Astrocyte (in vitro differentiated cells and primary cell): ENCODE results near the gene ASB14.

Experiments used
- EZH2 ChIP-seq: IDR thresholded peaks from 2 replicates; pipeline ENCODE4 v1.6.1; 2012; ENCODE audit warnings: mild to moderate bottlenecking, low read length, inconsistent platforms; ENCODE audit not compliant: insufficient read depth
- TF ChIP-seq, protein P1 (sequence below): IDR thresholded peaks from 2 replicates; pipeline ENCODE4 v1.5.1; 2011; ENCODE audit warnings: low read depth, mild to moderate bottlenecking, inconsistent platforms, low read length, moderate library complexity; ENCODE audit not compliant: insufficient read depth

DNA sequence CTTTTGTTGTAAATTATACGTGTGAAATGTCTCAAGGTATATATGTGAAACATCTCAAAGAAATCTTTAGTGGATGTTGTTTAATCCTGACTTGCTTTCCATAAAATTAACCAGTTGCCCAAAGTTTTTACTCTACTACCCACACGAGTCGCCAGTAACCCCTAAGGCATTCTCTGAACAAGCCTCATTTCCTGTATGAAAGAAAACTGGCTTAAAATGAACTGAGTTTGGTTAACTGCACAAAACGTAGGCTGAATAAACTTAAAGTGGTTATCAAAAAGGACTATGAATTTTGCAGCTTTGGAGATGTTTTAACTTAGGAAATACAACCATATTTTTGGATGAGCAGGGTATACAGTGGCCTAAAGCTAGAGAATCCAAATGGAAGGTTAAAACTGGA is 67.6 kb downstream of the ASB14 start:
- TF ChIP-seq, protein P1, sequence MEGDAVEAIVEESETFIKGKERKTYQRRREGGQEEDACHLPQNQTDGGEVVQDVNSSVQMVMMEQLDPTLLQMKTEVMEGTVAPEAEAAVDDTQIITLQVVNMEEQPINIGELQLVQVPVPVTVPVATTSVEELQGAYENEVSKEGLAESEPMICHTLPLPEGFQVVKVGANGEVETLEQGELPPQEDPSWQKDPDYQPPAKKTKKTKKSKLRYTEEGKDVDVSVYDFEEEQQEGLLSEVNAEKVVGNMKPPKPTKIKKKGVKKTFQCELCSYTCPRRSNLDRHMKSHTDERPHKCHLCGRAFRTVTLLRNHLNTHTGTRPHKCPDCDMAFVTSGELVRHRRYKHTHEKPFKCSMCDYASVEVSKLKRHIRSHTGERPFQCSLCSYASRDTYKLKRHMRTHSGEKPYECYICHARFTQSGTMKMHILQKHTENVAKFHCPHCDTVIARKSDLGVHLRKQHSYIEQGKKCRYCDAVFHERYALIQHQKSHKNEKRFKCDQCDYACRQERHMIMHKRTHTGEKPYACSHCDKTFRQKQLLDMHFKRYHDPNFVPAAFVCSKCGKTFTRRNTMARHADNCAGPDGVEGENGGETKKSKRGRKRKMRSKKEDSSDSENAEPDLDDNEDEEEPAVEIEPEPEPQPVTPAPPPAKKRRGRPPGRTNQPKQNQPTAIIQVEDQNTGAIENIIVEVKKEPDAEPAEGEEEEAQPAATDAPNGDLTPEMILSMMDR, result no peak
- no peak for TF ChIP-seq EZH2
